Glutamatergic neuron (in vitro differentiated cells): ENCODE measurements around the gene FCHO1. TPM values are rescaled to one million over a fixed set of nuclear protein-coding genes. Genes with fewer than 3 reads are reported as not detected.

Experiments used
- DNase-seq: peaks from one replicate; pipeline ENCODE4 v3.0.0; 2022
- H3K27ac Mint-ChIP-seq: one replicate; pipeline ENCODE4 v1.8.0; 2020; ENCODE audit warnings: mild to moderate bottlenecking, mixed read lengths, inconsistent platforms; ENCODE audit not compliant: unreplicated experiment
- H3K27me3 Mint-ChIP-seq: one replicate; pipeline ENCODE4 v1.8.0; 2020; ENCODE audit warnings: mild to moderate bottlenecking, moderate library complexity, mixed read lengths, inconsistent platforms; ENCODE audit not compliant: unreplicated experiment
- H3K36me3 Mint-ChIP-seq: one replicate; pipeline ENCODE4 v1.8.0; 2020; ENCODE audit warnings: mild to moderate bottlenecking, mixed read lengths, inconsistent platforms; ENCODE audit not compliant: unreplicated experiment
- H3K4me1 Mint-ChIP-seq: one replicate; pipeline ENCODE4 v1.8.0; 2020; ENCODE audit warnings: mild to moderate bottlenecking, low read depth, mixed read lengths, inconsistent platforms; ENCODE audit not compliant: unreplicated experiment
- H3K4me3 Mint-ChIP-seq: one replicate; pipeline ENCODE4 v1.8.0; 2020; ENCODE audit warnings: mild to moderate bottlenecking, mixed read lengths, inconsistent platforms; ENCODE audit not compliant: unreplicated experiment
- H3K9me3 Mint-ChIP-seq: one replicate; pipeline ENCODE4 v1.8.0; 2020; ENCODE audit warnings: mild to moderate bottlenecking, moderate library complexity, mixed read lengths, inconsistent platforms; ENCODE audit not compliant: unreplicated experiment
- CTCF ChIP-seq: fragments of 200-600 bp; sonication (generic); IDR thresholded peaks from one replicate; pipeline ENCODE4 v1.5.0; 2021; ENCODE audit not compliant: partially characterized antibody, unreplicated experiment
- total RNA-seq: library from RNA; stranded (reverse); fragmentation: NEBNext Ultra II Directional; extraction: Animal tissue kit (Norgen Biotek cat#: 25700); gene quantifications from one replicate; pipeline ENCODE4 v1.2.1, GENCODE V29; 2021; ENCODE audit not compliant: unreplicated experiment

The FCHO1 gene
- total RNA-seq, 1 donor from 2014 or later, result 45.2 TPM

GRCh38 chr19:17832443-17833208 lies 81.3 kb downstream of the FCHO1 start:
- no peak for DNase-seq
- Mint-ChIP-seq H3K9me3 (peaks cover 5% of the 10 kb centered on the region), H3K36me3 (peaks cover 7% of the 10 kb centered on the region), H3K4me3 (peak overlapping the region; percentile 20), H3K4me1 (no peaks in the 10 kb centered on the region), H3K27me3 (peaks cover 16% of the 10 kb centered on the region), H3K27ac (no peak overlapping the region)
- peak; percentile 9 for TF ChIP-seq CTCF

GRCh38 chr19:17834350-17835181 lies 83.3 kb downstream of the FCHO1 start:
- no peak for DNase-seq
- H3K9me3 Mint-ChIP-seq, result peaks cover 8% of the 10 kb centered on the region

GRCh38 chr19:17835182-17836006 lies 84.1 kb downstream of the FCHO1 start:
- TF ChIP-seq CTCF, result no peak
- H3K27ac Mint-ChIP-seq, result peak overlapping the region; percentile 59
- H3K4me3 Mint-ChIP-seq, result peak overlapping the region; percentile 61
- peaks cover 18% of the 10 kb centered on the region for H3K27me3 Mint-ChIP-seq
- H3K9me3 Mint-ChIP-seq, result peaks cover 8% of the 10 kb centered on the region
- H3K36me3 Mint-ChIP-seq, result peaks cover 7% of the 10 kb centered on the region
- no peaks in the 10 kb centered on the region for H3K4me1 Mint-ChIP-seq
- DNase-seq, result no peak

More at GRCh38 chr19:17834350-17835181, 83.3 kb downstream of the FCHO1 start:
- no peak overlapping the region for H3K4me3 Mint-ChIP-seq
- H3K36me3 Mint-ChIP-seq, result peaks cover 7% of the 10 kb centered on the region
- no peak for TF ChIP-seq CTCF
- no peaks in the 10 kb centered on the region for H3K4me1 Mint-ChIP-seq
- H3K27ac Mint-ChIP-seq, result no peak overlapping the region
- peaks cover 14% of the 10 kb centered on the region for H3K27me3 Mint-ChIP-seq

- TF ChIP-seq CTCF, result no peak
- H3K36me3 Mint-ChIP-seq, result peaks cover 7% of the 10 kb centered on the region
- H3K27ac Mint-ChIP-seq, result no peak overlapping the region
- H3K9me3 Mint-ChIP-seq, result peaks cover 8% of the 10 kb centered on the region
- no peak overlapping the region for H3K4me3 Mint-ChIP-seq
- no peaks in the 10 kb centered on the region for H3K4me1 Mint-ChIP-seq
- no peak for DNase-seq
- peaks cover 19% of the 10 kb centered on the region for H3K27me3 Mint-ChIP-seq
Observed at GRCh38 chr19:17836530-17836929, 85.3 kb downstream of the FCHO1 start.
